Measurements from ENCODE around the gene ZFR2.

ZFR2 gene

GRCh38 chr19:3785938-3786824 lies 82.7 kb downstream of the ZFR2 start, which contains the start of gene MATK:
TSS of gene MATK (minus strand) at chr19:3786381. CDS start at chr19:3785135, 1,246 bp downstream.
- DNase-seq = no peak

GRCh38 chr19:3785451-3785937 lies 83.3 kb downstream of the ZFR2 start:
- DNase-seq = no peak

- no peak for DNase-seq
Measured at GRCh38 chr19:3784607-3785450, 84.0 kb downstream of the ZFR2 start.

GRCh38 chr19:3783660-3784584 lies 84.9 kb downstream of the ZFR2 start:
- DNase-seq = no peak

- no peak for DNase-seq
Measured at GRCh38 chr19:3782903-3783302, 85.9 kb downstream of the ZFR2 start.

GRCh38 chr19:3782330-3782729 lies 86.5 kb downstream of the ZFR2 start:
- no peak for DNase-seq

- DNase-seq = no peak
Measured at GRCh38 chr19:3781603-3782002, 87.2 kb downstream of the ZFR2 start.

GRCh38 chr19:3780786-3781304 lies 88.0 kb downstream of the ZFR2 start:
- DNase-seq = no peak

GRCh38 chr19:3778899-3779723 lies 89.7 kb downstream of the ZFR2 start:
- no peak for DNase-seq

GRCh38 chr19:3778104-3778867 lies 90.6 kb downstream of the ZFR2 start:
- no peak for DNase-seq

- no peak for DNase-seq
Measured at GRCh38 chr19:3776479-3777040, 92.3 kb downstream of the ZFR2 start.

- DNase-seq = no peak
Measured at GRCh38 chr19:3775831-3776230, 93.0 kb downstream of the ZFR2 start.

- no peak for DNase-seq
Measured at GRCh38 chr19:3775374-3775711, 93.5 kb downstream of the ZFR2 start.

- DNase-seq = no peak
Measured at GRCh38 chr19:3774621-3775373, 94.0 kb downstream of the ZFR2 start.

- no peak for DNase-seq
Measured at GRCh38 chr19:3773814-3774515, 94.9 kb downstream of the ZFR2 start.

GRCh38 chr19:3771906-3772455 lies 96.9 kb downstream of the ZFR2 start, which contains the start of gene RAX2:
TSS of gene RAX2 (minus strand) at chr19:3772228. CDS start at chr19:3771742, 486 bp downstream.
- DNase-seq = no peak

GRCh38 chr19:3771000-3771905 lies 97.6 kb downstream of the ZFR2 start:
- DNase-seq = no peak

All from hippocampal formation (tissue), 2 donors.